Peyer's patch (tissue), 4 donors: ENCODE results near the gene CPED1.

Source experiments
- POLR2A ChIP-seq, 2 donors: fragments of 450-650 bp; IDR thresholded peaks; one replicate each; pipeline ENCODE4 v1.5.1; 2017; ENCODE audit warnings: antibody characterized with exemption in 2 of 2, mild to moderate bottlenecking in 2 of 2, moderate library complexity in 2 of 2
- TF ChIP-seq, protein P1 (sequence below), 6 experiments: fragments of 450-650 bp in 4 of 6; fragments of 200-600 bp in 2 of 6; sonication (generic) in 1 of 6; IDR thresholded peaks; one replicate each; pipeline ENCODE4 v1.5.1; 2017 to 2019; ENCODE audit warnings: antibody characterized with exemption in 6 of 6, mild to moderate bottlenecking in 3 of 6, moderate library complexity in 1 of 6

DNA sequence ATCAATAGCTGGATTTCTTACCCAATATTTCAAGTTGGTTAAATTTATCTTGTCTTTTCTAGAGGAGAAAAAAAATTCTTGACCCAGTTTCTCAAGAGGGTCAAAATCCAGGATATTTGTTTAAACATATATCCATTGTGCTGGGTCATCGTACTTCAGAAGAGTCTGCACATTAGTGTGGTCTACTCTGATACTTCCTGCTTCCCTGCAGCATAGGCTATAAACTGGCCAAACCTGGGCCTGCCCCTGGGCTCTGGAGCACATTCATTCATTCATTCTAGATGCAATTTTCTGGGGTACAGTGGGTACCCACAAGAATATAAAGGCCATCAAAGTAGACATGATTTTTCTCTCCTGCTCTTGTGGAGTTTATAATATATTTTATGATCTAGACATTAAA lies 198.2 kb downstream of the CPED1 start:
- TF ChIP-seq, protein P1, sequence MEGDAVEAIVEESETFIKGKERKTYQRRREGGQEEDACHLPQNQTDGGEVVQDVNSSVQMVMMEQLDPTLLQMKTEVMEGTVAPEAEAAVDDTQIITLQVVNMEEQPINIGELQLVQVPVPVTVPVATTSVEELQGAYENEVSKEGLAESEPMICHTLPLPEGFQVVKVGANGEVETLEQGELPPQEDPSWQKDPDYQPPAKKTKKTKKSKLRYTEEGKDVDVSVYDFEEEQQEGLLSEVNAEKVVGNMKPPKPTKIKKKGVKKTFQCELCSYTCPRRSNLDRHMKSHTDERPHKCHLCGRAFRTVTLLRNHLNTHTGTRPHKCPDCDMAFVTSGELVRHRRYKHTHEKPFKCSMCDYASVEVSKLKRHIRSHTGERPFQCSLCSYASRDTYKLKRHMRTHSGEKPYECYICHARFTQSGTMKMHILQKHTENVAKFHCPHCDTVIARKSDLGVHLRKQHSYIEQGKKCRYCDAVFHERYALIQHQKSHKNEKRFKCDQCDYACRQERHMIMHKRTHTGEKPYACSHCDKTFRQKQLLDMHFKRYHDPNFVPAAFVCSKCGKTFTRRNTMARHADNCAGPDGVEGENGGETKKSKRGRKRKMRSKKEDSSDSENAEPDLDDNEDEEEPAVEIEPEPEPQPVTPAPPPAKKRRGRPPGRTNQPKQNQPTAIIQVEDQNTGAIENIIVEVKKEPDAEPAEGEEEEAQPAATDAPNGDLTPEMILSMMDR (IDR thresholded peaks at IDR 0.05): no peak
- TF ChIP-seq POLR2A (IDR thresholded peaks at IDR 0.05): no peak
